ENCODE results near the gene ACBD7. TPM values are rescaled to one million over a fixed set of nuclear protein-coding genes. Genes with fewer than 3 reads are reported as not detected.

ACBD7 gene
- polyA plus RNA-seq, 1 donor: 8.9 TPM

GRCh38 chr10:15092855-15093408 is 4.4 kb upstream of the ACBD7 start:
- no peak for DNase-seq

GRCh38 chr10:15091418-15091817 is 2.8 kb upstream of the ACBD7 start:
- no peak for DNase-seq

DNA sequence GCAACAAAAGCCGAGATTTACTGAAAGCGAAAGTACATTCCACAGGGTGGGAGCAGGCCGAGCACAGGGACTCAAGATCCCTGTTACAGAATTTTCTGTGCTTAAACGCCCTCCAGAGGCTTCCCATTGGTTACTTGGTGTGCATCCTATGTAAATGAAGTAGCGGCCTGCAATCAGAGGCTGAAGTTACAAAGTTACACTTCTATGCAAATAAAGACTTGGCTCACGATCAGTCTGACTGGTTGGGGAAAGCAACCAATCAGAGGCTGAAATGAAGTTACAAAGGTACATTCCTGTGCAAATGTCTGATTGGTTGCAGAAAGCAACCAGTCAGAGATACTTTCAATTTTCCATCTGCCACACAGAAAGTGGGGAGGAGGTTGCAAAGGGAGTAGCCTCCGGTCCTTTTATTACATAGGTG is 4.1 kb downstream of the ACBD7 start:
- DNase-seq: peak; percentile 77

- no peak for DNase-seq
These were observed 4.7 kb downstream of the ACBD7 start for GRCh38 chr10:15083674-15084501.

DNA sequence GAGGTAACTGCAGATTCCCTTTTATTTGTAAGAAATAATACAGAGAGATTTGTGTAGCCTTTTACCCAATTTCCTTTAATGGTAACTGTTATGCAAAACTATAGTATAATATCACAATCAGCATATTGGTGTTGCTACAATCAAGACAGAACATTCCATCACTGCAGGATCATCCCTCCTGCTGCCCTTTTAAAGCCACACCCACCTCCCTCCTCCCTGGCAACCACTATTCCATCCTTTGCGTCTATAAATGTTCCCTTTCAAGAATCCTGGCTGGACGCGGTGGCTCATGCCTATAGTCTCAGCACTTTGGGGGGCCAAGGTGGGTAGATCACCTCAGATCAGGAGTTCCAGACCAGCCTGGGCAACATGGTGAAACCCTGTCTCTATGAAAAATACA is 13.2 kb downstream of the ACBD7 start:
- DNase-seq: no peak

DNA sequence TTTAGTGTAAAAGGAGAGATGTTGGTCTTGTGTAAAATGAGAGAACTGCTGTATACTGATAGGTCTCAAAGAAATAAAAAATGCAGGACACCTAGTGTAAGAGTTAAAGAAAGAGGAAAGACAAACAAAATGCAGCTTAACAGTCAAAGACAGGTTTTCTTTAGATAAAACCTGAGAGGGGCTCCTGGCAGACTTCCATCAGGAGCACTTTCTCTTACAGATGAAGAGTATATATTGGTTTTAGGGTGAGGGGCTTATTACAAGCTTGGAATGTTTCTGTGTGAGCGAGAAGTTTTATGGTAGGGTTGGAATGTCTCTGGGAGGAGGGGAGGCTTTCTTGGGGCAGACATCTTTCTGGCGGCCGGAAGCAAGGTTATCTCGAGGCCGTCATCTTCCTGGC is 16.2 kb downstream of the ACBD7 start:
- no peak for DNase-seq

GRCh38 chr10:15069230-15069629 is 19.3 kb downstream of the ACBD7 start:
- no peak for DNase-seq

- no peak for DNase-seq
These were observed 19.8 kb downstream of the ACBD7 start for GRCh38 chr10:15068802-15069201.

GRCh38 chr10:15067154-15067553 is 21.4 kb downstream of the ACBD7 start:
- no peak for DNase-seq

DNA sequence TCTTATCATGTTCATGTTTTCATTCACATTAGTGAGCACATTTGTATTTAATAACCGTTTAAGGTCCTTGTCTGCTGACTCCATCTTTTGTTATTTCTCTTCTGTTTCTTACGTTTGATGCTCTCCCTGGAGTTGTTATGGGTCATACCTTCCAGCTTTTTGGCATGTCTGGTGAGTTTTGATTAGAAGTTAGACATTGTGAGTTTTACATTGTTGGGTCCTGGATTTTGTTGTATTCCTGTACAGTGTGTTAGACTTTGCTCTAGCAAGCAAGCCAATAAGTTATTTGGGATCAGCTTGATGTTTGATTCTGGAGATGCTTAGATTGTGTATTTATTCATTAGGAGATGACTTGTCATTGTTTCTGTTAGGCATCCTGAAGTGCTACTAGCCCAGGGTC is 27.9 kb downstream of the ACBD7 start:
- DNase-seq: no peak

- no peak for DNase-seq
These were observed 28.7 kb downstream of the ACBD7 start for GRCh38 chr10:15059914-15060313.

GRCh38 chr10:15058689-15059088 is 29.9 kb downstream of the ACBD7 start:
- DNase-seq: no peak

GRCh38 chr10:15053061-15053460 is 35.5 kb downstream of the ACBD7 start:
- DNase-seq: no peak

DNA sequence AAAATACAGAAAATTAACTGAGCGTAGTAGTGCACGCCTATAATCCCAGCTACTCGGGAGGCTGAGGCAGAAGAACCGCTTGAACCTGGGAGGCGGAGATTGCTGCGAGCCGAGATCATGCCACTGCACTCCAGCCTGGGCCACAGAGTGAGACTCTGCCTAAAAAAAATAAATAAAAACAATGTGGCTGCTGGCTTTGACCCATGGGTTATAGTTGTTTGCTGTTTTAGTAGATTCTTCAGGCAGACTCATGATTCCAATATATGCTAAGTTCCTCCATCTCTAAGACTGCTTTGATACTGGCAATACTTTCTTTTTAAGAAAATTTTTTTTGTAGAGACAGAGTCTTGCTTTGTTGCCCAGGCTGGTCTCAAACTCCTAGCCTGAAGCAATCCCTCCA is 36.5 kb downstream of the ACBD7 start:
- DNase-seq: no peak

DNA sequence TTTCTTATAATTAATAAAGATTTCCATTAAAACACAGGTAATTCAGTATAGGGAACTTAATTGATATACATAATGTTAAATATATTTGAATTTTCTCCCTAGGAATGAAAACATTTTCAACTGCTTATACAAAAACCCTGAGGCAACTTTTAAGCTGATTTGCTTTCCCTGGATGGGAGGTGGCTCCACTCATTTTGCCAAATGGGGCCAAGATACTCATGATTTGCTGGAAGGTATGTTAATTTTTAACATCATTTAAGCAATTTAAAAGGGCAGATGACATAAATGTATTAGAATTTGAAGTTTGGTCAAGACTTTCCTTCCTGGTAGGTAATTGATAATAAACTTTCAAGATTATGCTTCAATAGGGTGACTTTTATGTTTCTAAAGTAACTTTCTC is 39.0 kb downstream of the ACBD7 start:
- DNase-seq: no peak

DNA sequence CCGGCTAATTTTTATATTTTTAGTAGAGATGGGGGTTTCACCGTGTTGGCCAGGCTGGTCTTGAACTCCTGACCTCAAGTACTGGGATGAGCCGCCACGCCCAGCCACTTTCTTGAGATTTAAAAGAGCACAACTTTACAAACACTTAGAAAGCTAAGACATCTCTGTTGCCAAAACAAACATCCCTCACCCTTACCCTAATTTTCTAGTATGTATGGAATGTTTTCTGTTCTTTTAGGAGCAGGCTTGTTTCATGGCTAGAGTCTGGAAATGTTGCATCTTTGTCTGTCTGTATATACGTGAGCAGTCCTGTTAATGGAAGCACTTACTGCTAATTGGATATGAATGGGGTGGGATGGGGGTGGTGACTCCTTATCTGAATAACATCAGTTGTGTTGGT is 42.0 kb downstream of the ACBD7 start:
- DNase-seq: peak; percentile 25

DNA sequence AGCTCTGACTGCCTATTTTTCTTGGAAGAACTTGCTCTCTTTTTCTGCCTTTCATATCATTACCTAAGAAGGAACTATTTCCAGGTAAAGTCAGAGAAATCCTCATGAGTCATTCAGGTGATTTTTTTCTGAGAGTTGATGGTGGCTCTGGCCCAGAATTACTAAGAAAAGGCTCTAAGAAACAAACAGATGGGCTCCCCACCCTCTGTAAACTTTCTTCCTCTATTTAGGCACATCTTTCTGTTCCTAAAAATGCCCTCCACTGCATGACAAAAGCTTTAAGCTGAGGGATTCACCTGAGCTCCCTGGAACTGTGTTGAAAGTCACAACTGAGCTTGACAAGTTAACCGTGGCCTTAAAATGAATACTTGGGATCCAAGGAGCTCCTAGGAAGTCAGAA is 43.2 kb downstream of the ACBD7 start:
- no peak for DNase-seq

- no peak for DNase-seq
These were observed 44.9 kb downstream of the ACBD7 start, which contains the start of gene OLAH for GRCh38 chr10:15043674-15044073. Gene OLAH, plus strand, starts transcription at chr10:15043943. Its CDS starts 3,346 bp downstream, at chr10:15047289.

GRCh38 chr10:15038416-15038815 is 50.2 kb downstream of the ACBD7 start:
- DNase-seq: no peak

DNA sequence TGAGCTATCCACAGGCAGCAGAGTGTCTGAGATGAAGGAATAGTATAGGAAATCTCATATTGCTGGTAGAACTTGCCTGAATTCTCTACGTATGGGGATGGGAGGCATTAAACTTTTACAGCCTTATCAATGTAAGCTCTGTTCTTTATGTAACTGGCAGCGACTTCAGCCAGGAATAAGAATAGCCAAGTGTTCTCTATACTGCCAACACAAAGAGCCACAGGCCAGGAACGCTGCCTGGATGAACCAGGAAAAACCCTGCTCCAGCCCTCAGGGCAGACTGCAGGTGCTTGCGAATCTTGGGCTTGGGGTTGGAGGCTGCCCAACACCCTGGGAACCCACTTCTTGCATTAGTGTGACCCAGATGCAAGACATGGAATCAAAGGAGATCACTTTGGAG is 50.9 kb downstream of the ACBD7 start:
- DNase-seq: no peak

DNA sequence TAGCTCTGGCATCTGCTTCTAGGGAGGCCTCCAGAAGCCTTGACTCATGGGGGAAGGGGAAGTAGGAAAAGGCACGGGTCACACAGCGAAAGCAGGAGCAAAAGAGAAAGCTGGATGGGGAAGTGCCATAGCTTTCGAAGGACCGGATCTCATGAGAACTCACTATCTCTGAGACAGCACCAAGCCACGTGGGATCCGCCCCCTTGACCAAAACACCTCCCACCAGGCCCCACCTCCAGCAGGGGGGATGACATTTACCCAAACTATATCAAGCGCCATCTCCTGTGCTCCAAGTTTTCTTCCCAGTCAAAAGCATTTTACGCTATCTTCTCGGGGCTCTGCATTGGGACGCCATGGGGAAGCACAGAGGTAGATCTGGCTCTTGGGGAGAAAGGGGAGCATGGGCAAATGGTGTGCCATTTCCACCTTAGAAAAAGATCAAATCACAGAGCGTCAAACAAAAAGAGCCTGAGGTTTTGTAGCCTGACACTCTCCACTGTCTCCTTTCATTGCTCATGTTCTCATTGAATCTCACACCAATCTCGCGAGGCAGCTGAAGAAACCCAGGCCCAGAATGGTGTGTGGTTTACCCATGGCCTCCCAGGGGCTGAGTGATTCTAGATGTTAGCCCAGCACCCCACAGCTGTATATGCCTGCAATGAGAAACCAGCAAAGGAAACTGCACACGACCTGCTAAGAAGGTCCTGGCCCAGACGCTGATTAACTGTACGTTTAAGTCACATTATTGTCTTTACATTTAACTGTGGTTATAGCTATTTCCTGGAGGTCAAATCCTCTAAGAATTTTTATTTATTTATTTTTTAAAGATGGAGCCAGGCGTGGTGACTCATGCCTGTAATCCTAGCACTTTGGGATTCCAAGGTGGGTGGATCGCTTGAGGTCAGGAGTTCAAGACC is 52.9 kb downstream of the ACBD7 start:
- DNase-seq: no peak

DNA sequence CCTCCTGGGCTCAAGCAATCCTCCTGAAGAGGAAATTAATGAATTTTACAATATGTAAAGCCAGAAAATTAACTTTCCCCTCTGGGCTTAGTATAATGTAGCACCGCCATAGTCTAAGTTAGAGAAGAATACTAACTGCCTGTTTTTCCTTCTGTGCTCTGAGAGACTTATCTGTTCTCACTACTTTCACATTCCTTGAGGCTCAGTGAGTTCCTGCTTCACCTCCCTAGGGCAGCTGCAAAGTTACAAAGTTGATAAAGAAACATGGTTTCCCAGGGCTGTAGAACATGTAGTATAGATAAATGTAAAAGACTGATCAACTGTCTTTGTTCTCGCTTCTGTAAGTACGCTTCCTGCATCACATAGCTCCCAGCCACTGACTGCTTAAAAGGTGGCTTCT is 60.8 kb downstream of the ACBD7 start:
- DNase-seq: no peak
